HTR-8/SVneo (cell line): ENCODE measurements around the gene B3GNT9.

Experiments used
- DNase-seq: peaks from one replicate; pipeline ENCODE4 v3.0.0; 2011; ENCODE audit warnings: low spot score, mixed read lengths; ENCODE audit not compliant: insufficient read length
- FAIRE-seq: peaks from 2 replicates; lab custom pipeline; 2011; peaks lifted over from hg19 to GRCh38; lab: Jason Lieb, UNC

Gene B3GNT9

DNA sequence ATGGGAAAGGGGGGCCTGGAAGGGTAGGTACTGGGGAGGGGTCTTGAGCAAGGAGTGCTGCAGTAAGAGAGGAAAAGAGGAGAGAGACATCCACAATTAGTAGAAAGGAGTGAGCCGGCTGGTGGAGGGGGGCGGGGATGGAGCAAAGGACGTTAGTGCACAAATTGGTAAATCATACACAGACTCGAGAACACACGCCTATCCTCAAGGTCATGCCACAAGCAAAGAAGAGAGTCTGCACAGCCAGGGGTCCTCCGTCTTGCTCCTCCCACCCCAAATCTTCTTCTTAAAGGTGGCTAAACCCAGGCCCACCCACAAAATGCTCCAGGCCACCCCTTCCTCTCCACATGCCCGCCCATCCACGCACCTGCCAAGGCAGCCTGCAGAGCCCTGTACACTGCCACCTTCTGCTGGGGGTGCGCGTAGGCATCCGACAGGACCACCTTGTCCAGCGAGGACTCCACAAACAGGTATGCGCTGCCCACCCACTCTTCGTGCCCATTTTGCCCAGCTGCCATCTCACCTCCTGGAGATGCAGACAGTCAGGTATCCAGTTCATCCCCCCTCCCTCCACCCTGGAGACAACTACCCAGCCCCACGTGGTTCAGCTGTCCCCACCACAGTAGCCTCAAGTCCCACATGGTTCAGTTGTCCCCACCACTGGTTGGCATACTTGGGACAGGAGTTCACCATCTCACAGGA lies 5.5 kb upstream of the B3GNT9 start:
- DNase-seq (no peak), FAIRE-seq (peak; percentile 48)

DNA sequence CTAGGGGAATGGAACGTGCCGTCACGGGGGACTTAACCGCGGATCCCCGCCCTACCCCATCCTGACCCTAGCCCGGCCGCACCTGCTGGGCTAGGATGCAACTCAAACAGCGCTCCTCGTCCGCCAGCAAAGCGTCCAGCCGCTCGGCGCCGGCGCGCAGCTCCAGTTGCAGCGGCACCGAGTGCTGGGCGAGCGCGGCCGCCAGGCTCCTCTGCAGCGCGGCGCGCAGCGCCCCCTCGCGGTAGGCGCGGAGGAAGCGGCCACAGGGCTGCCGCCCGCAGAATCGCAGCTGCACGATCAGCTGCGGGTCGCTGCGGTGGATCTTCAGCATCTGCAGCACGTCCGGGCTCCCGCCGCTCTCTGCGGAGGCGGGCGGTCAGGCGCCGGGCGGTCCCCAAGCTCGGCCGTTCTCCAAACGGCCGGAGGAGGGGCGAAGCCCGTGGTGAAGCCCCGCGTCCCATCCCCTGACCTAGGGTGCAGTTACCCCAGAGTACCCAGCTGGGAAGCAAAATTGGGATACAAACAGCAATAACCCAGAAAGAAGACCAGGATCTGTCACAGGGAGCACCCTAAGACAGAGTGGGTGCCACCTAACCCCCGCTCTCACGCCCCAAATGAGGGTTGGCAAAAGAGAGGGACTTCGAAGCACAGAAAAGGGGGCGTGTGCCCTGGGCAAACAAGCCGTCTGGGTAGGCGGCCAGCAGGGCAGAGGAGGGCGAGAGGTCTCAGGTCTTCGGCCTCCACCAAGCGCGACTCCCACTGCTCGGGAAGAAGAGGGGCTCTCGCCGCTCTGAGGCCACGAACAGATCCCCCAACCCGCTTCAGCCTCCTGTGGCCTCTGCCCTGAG lies 4.7 kb upstream of the B3GNT9 start:
- peak; percentile 87 for DNase-seq
- FAIRE-seq: peak; percentile 99

DNA sequence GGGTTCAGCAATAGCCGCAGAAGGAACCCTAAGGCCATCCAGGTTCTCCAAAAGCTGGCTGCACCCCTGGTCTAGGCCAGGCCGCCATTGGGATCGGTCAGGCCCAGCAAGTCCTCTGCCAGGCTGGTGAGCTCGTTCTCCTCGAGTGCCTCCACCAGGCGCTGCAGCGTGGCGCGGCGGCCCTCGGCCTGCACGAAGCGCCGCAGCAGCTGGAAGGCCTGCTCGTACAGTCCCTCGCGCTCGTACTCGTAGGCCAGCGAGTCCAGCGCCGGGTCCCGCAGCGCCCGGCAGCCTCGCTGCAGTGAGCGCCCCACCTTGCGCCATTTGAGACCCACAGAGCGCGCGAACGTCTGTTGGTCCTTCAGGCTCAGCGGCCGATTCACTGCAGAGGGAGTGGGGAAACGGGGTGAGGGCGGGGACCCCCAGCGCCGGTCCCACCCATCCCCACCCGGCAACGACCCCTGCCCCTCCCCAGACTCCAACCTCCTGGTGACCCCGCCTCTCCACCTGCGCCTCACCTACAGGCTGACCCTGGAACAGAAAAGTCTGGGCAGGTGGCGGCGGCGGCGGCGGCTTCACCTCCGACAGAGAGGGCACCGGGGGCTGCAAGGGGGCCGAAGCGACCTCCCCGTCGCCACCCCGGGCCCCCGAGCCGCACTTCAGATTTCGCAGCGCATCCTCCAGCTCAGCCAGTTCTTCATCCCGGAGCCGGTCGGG lies 3.9 kb upstream of the B3GNT9 start:
- FAIRE-seq: no peak
- DNase-seq: no peak

DNA sequence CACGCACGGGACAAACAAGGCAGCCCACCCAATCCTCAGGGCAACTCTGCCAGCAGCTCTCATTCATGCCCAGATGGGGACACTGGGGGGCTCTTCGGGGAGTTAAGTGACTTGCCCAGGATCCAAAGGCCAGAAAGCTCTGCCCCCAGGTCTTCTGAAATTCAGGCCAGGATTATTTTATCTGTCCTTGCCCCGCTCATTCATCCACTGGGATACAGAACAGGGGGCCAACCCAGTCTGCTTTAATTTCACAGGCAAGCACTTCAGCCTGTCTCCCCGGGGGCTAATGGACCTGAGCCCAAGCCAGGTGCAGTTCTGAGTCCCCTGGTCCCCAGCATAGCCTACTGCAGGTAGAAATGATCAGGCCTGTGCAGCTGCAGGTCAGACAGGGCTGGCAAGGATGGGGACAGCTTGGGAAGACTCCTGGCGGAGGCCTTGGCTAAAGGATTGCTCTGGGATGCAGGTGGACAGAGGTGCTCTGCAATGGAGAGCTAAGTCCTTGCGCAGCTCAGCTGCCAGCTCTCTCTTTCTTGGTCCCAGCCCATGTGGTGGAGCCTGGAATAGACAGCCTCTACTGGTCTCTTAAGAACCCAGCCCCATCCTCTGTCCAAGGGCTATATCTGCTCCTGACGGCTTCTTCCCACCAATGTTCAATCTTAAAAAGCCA lies 766 bp upstream of the B3GNT9 start:
- no peak for DNase-seq
- FAIRE-seq: no peak

- peak; percentile 71 for FAIRE-seq
- DNase-seq: no peak
Observed at GRCh38 chr16:67150047-67150832, 558 bp downstream of the B3GNT9 start.

DNA sequence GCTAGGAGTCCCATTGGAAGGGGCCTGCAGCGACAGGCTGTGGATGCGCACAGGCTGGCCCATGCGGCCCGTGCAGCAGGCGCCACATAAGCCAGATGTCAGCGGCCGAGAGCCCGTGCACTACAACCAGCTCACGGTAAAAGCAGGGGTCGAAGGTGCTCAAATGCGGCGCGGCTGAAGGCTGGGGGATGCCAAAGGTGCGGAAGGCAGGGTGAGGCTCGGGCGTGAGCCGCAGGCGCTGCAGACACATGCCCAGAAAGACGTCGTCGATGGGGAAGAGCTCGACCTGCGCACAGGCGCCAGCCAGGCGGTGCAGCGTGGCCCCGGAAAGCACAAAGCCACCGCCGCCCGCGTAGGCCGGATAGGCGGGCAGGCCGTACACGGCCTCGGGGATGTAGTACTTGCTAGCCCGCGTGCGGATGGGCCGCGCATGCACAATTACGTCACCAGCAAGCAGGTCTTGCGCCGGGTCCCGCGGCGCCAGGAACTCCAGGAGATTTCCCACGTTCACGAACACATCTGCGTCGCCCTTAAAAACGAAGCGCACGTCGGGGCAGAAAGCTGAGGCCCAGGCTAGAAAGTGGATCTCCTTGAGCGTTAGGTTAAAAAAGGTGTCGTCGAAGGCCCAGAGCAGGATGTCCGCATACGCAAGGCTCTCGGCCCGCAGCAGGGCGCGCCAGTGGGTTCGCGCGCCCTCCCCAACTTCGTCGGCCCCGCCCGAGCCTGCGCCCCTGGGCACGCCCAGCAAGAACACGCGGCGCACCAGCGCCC lies 1.3 kb downstream of the B3GNT9 start:
- FAIRE-seq: no peak
- no peak for DNase-seq

GRCh38 chr16:67148656-67149275 lies 2.0 kb downstream of the B3GNT9 start:
- DNase-seq (no peak), FAIRE-seq (no peak)

GRCh38 chr16:67148221-67148620 lies 2.6 kb downstream of the B3GNT9 start:
- FAIRE-seq: no peak

DNA sequence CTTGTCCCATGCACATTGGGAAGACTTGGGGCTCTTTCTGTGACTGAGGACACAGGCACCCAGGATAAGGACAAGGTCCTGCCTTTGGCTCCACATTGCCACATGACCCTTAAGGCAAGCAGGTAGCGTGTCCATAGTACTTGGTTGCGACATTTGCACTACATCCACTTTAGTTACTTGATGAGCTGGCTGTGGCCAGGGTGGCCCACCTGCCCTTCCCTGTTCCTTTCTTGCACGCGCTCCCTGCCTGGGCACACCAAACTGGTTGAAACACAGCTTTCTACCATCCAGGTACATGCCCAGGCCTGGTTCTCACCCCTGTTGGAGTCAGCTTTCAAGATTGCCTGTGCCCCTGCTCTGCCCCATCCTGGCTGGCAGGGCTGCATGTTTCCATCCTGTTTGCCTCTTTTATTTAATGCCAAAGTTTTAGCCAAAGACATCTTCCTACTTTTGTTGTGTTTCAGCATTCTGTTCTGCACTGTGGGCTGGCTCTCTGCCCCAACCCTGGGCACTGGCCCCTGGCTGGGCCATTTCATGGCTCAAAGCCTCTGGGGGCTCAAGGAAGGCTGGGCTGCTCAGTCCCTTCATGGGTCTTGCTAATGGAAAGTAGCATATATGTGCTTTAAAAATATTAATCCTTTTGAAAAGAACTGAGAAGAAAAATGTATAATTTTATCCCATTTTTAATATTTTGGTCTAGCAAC lies 3.2 kb downstream of the B3GNT9 start:
- no peak for DNase-seq
- no peak for FAIRE-seq

More at GRCh38 chr16:67148221-67148620, 2.6 kb downstream of the B3GNT9 start:
- DNase-seq: no peak

DNA sequence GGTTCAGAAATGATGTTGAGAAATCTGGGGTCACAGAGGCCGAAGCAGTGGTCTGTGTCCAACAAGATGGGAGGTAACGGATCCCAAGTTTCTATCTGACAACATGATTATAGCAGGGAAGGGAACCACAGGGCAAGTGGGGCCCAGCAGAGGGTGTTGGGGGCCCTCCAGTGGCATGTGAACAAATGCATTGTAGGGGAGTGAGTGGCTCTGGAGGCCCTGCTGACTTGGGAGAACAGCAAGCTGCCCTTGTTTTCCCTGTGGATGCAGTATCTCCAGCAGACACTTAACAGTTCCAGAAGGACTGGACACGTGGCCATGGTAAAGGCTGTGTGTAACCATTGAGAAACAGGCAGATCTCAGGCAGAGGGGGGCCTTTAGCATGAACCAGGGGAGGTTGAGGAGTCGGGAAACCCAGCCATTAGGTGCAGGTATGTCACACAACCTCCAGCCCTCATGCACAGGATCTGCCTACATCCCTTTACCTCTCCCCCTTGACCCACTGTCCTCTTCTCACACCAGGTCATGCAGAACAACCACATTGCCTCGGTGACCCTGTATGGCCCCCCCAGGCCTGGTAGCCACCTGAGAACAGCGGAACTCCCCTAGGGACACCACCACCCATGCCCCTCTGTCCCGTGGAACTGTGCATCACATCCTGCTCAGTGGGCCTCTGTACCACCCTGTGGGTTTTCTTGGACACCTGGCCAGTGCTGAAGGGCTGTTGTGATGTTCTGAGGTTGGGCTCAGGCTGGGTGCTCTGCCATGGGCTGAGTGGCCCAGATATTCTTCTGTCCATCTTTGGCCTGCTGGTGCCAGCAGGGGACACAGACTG lies 4.1 kb downstream of the B3GNT9 start:
- no peak for FAIRE-seq

DNA sequence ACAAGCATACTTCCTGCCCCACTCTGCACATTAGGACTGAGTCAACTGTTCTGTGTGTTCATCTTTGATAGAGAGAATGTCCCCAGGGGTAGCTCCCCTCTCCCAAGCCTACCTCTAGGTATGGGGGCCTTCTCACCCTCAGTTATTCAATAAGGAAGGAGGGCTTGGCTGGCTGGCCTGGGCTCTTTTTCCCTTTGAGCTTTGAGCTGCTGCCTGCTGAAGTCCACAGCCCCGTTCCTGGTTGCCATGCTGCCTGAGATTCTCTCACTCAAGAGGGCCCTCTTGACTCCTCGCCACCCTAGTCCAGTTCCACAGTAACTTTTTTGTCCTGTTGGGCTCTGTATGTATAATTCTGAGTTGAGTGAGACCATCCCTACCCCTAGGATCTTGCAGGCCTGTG lies 5.1 kb downstream of the B3GNT9 start:
- DNase-seq (no peak), FAIRE-seq (no peak)

More for the DNA sequence above, 4.1 kb downstream of the B3GNT9 start:
- DNase-seq: no peak

GRCh38 chr16:67144943-67145342 lies 5.9 kb downstream of the B3GNT9 start:
- FAIRE-seq: no peak
- DNase-seq: no peak

DNA sequence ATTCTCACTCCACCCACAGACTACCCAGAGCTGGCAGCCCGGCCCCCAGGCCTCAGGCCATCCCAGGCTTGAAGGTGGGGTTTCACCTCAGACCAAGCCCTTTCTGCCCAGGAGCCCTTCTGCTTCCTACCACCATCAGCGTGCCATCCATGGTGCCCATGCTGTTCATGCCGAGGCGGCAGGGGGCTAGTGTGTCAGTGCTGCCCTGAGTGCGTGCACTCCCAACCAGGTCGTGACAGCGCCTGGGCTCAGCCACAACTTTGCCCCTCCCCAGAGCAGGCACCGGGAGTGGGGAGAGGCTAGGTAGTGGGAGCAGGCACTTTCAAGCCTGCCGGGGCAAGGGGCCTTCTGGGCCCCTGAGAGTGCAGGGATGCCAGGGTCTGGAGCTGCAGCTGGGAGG lies 8.5 kb downstream of the B3GNT9 start:
- DNase-seq (no peak), FAIRE-seq (no peak)

GRCh38 chr16:67141391-67141790 lies 9.4 kb downstream of the B3GNT9 start:
- no peak for DNase-seq
- FAIRE-seq: no peak

- no peak for FAIRE-seq
- no peak for DNase-seq
Observed at GRCh38 chr16:67137605-67138004, 13.2 kb downstream of the B3GNT9 start.

GRCh38 chr16:67129422-67129821 lies 21.4 kb downstream of the B3GNT9 start:
- DNase-seq (no peak), FAIRE-seq (no peak)

GRCh38 chr16:67128887-67129286 lies 21.9 kb downstream of the B3GNT9 start:
- DNase-seq (no peak), FAIRE-seq (no peak)
